Pons (tissue), 1 donor: ENCODE data around the gene VEZF1.
A peak's percentile ranks its signal among the peaks of the same experiment; 100 is the strongest.

Source experiments
- DNase-seq: peaks from one replicate; pipeline ENCODE4 v3.0.0-alpha.2; 2016; ENCODE audit warnings: low spot score

The VEZF1 gene

DNA sequence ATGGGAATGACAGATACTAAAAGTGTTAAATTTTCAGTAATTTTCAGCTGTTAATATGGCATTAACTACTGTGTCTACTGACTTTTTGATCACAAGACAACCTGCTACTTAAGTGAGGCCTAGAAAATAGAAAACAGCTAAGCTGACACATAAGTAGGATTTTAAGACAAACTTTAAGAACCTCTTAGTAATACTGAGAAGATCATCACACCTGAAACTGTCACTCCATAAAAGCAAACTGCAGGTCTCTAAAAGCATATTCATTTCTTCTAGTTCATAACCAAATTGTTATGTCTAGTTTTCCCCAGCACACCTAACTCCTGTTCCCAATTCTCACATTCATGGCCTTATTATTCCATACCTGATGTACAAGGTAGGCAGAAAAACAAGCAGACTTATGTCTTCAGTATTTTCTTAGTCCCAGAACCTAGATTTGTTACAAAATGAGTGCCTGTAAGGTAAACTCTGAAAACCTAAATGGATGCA, 11.0 kb upstream of the VEZF1 start:
- DNase-seq: no peak

DNA sequence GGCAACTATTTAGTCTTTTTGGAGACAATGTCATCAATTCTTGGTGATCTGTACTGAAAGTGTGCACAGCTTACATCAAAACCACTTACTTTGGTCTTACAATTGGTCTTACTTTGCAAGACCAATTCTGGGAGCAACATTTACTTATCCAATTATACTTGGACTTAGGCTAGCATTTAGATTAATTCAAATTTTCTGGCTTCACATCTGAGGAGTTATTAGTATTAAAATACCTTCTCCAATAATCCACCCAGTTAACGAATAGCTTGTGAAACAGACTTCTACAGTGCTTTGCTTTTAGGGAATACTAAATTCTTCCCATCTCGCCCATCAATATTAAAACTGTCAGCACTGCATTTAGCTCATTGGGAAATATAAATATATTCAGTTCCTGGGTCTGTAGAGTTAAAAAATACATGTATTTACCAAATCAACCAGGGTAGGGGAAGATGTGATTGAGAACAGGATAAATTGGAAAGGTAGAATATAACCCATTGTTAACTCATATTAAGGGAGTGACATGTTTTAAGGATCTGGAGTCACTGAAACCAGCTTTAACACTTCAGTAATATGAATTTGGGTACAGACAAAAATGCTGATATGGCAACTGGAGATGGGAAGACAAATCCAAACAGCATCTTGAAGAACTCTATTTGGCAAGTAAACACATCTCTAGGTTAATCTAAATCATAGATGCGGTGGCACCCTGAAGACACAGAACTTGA, 9.2 kb upstream of the VEZF1 start:
- DNase-seq: no peak

DNA sequence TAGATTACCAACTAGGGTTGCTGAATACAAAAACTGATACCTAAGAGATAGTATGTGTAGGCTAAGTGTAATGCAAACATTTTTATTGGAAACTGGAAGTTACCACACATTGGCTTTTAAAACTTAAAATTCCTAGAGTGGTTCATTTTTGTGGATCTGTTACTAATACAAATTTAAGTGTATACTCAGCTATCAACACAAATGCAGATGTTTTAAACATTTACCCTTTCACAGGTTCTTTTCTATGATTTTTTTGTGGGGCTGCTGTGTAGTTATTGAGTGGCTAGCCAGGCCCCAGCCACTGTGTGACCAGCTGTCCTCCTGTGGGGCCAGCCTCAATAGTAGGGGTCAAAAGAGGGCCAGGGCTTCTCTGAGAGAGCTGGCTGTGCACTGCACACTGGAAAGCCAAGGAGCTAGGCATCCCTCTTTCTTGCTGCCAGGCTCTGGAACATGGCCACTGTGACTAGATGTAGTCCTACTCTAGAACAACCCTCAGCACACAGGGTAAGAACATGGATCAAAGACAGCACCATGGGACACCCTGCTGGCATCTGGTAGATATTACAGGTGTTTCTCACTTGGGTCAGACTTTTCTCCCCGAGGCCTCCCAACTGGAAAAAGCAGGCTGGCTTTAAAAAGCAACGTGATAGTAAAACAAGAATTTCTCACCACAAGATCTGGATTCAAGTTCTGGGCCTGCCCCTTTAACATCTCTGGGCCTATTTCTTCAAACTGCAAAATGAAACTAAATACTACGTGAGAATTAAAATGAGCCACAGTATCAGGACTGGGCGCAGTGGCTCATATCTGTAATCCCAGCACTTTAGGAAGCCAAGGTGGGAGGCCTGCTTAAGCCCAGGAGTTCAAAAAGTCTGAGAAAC, 7.3 kb upstream of the VEZF1 start:
- peak; percentile 94 for DNase-seq

DNA sequence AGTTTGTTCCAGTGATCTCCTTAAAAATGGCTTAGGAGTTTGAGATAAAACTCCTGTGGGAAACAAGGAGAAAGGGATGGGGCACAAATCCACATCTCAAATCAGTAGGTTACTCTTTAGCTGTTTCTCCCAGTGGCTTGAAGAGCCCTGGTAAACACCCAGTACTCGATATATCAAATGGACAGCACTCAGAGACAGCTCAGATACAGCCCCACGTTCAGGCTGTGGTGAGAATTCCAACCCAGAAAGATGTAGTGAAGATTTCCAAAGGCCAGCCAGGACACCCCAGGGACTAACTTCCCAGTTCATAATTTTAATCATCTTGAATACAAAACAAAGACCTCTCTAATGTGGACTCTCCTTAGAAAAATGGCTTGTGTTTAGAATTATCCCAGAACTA, 6.4 kb upstream of the VEZF1 start:
- DNase-seq: no peak

DNA sequence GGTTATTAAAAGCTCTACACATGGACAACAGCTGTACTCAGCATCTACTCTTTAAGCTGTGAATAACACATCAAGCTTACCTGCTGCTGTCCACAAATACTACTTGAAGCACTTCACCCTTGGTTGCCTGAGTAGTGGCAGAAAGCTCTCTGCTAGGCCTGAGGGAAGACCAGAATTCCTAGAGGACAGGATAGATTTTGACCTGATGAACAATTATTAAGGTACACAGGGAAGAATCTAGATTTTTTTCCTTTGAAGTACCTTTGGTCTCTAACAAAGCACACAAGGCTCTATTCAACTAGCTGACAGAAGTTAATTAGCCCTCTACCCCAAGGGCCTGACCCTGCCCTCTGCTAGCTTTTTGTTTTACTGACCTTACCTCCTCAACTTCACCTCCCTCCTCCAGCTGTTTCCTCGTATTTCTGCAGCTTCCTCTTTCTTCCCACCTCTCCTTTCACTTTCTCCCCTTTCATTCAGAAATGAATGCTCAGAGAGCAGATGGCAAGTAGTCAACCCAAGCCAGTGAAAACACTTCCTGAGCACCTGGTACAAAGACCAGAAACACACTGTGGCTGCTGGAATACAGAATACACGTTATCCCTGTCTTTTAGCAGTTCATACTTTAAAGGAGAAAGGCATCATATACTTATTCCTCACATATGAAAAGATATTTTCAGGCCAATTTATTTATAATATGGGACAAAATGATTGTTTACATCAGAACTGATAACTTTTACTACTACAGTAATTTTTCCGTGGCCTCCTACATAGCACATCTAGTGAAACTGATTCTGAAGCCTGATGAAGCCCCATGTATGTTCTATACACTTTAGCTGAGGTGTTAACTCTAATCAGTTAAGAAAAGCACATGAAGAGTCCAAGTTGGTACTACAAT, 5.7 kb upstream of the VEZF1 start:
- no peak for DNase-seq

DNA sequence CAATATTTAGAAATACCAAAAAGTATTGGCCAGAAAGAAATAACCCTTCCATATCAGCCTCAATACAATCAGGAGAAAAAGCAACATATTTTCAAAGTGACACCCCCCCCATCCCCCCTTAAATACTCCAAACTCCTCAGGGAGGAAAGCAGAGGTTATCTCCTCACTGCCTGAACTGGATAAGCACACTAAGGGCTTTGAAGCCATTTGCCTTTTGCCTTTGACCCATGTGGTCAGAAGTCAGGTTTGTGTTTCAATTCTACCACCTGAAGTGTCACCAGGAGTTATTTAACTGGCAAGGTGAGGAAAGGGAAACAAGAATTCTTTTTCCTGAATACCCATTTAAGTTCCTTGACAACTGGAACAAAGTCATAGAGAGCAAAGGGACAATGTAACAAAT, 3.5 kb upstream of the VEZF1 start:
- no peak for DNase-seq

DNA sequence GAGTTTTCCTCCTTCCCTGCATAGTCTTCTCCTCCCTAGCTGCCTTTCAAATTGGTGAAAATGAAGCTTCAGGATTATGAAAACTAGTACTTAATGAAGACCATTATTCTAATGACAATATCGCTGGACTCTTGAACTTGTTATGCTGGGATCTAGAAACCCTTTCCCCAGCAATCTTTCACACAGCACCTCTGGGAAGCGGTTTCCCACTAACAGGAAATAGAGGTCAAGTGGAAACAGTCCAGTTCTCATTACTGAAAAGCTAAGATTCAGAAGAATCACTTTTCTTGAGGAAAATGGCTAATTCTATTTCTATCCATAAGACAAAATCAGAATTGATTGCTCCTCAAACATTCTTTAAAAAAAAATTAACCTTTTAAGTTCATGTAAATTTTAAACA, 2.0 kb upstream of the VEZF1 start:
- DNase-seq: no peak

DNA sequence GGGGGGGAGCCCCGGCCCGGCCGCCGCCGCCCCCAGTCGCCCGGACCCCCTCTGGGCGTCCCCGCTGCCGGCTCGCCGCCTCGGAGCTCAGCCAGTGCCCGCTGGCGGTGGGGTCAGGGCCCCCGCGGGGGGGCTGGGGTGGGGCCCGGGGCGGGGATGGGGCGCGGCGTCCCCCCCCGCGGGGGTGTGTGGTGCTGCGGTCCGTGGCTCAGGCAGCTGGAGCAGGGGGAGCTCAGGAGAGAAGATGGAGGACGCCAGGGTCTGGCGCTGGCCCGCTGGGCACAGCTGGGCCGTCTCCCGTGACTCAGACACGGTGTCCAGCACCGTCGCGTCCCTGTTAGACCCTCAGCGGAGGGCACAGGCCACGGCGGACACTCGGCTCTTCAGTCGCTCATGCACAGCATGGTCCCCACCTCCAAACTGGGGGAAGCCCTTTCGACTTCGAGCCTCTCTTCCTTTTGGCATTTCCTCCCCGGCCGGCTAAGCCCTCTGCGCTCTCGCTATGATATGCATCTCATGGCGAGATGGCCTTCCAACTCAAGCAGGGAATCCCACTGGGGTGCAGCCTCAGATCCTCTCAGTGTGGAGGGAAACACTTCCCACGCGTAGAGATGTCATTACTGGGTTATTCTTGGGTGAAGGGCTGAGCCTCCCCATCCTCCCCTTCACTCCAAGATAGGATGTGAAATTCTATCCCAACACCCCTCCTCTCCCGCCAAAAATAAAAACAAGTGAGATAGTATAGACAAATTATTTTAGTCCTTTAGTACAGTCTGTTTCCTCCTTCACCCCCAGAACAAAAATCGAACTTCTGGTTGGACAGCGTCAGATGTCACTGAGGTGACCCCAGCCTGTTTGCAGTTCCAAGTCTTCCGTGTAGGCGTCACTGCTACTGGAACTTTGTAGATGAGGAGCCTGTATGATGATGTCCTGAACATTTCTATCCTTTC, 522 bp upstream of the VEZF1 start:
- DNase-seq: peak; percentile 69

DNA sequence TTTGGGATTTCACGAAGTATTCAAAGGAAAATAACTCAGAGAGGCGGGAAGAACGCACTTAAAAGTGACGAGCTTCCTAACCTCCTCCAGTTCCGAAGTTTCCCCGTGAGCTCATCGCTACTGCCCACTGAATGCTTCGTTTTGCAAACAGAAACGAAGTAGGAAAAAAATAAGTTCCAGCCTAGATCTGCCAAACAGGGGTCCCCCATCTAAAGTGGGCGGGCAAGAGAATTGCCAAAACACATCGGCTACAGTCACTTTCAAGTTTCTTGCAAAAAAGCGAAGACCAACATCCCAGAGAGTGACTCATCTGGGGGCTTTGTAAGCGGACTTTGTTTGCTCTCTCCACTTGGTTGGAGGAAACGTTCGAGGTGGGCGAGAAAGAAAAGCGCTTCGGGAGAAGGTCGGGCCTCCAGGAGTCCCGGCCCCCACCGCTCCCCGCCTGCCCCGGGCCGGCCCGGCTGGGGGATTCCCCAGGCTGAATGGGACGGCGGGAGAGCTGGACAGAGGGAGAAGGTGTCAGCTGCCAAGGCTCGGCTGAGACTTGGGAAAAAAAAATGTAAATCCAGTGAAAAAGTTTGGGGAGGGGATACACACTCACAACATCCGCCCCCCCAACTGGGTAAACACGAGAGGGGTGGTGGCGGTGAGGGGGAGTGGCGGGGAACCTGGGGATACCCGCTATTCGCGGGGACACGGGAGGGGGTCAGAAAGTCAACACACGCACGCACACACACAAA, 1.0 kb downstream of the VEZF1 start:
- peak; percentile 70 for DNase-seq

DNA sequence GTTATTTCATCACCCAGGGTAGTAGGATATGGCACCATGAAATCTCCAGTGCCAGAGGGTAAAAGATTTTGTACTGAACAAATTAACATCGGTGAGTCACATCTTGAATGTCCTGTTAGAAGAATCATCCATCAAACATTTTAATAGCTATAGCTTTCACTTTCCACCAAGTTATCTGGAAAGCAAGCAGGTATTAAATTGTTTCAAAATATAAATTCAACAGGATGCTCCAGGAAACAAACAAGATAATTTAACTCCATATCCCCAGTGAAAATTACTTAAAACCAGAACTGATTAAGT, 2.4 kb downstream of the VEZF1 start:
- no peak for DNase-seq

DNA sequence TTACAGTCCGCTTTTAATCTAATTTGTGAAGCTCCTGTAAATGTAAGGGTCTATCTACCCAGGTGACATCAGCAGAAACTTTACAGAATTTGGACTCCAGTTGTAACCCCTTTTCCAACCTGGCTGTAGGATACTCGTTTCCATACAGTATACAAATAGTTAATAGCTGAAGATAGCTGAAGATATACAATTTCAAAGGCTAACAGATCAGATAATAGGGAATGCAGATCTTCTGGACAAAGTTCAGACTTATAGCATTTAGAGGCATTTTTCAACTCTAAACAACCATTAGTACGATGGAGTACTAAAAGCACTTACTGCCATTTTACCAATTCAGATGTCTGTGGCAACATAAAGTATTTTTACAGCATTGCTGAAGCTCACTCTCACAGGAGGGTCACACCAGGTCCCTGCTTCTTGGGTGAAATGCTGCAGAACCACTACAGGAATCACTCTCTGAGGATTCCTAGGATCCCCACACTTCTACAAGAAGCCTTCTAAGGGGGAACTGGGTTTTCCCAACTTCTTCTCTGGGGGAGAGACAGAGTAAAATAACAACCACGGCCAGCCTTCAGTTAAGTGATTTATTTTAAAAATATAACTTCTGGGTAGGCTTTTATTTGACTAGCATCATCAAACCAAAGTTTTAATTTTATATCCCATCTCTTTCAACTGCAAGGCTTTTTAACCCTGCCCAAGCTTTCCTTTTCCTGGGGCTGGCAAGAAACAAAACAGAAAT, 2.9 kb downstream of the VEZF1 start:
- DNase-seq: peak; percentile 35

DNA sequence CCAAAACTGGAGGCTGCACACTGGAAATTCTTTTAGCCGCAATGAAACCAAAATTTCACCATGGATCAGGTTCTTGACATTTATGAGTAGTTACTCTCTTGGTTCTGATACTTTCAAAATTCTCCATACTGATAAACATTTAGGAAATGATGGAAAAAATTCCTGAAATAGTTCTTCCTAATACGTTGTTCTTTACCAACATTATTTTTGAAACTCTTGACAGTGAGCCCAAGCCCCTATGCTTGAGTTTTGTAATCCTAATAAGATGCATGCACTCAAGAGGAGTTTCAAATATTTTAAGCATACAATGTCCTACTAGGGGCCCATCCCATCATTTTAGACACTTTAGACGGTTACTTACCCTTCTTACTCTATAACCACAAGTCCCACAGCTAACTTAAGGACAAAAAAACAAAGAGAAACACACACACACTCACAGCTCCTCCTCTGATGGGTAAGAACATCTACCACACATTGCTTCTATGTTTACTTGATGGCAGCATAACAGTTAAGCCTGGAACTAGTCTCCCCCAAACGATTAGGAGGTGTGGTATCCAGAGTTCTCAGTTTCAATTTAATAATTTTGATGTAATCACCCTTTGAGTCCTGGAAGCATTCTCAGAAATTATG, 3.7 kb downstream of the VEZF1 start:
- DNase-seq: peak; percentile 55

DNA sequence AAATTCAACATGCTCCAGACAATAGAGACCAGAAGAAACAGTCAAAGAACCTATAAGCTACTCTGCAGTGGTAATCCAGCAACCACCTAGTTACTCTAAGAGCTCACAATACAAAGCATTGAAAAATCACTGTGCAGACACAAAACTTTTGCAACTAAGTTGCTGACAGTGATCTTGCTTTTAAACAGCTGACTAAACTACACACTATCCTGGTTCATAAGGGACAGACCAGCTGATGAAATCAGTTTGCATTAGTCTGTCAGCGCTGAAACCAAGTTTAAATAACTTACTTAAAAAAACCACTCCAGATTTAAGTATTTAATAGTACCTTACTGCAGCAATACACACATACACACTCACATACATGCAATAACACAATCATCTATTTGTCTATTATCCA, 4.6 kb downstream of the VEZF1 start:
- DNase-seq: peak; percentile 36

DNA sequence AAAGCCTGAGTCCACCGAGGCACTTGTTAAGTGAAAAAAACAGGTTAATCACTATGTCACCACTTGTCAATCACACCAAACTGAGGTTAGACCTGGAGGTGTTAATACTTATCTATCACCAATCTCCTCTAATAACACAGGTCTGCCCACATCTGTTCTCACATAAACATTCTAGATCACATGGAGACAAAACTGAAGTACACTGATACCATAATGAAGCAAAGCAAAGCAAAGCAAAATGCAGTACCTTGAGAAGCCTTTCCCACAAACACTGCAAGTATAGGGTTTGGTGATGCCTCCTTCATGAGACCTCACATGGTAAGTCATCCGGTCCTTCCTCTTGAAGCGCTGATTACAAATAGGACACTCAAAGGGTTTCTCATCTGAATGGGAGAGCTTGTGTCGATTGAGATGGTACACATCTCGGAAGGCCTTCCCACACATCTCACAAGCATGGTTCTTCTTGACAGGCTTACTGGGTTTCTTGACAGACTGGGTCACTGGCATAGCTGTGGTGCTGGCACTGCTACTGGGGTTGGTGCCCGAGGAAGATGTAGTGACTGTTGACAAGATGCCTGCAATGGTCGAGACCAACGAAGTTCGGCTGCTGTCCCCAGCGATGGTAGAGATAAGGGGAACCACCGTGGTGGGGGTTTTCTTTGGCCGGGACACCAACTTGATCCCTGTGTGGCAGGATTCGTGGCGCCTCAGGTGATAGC, 5.4 kb downstream of the VEZF1 start:
- peak; percentile 41 for DNase-seq

DNA sequence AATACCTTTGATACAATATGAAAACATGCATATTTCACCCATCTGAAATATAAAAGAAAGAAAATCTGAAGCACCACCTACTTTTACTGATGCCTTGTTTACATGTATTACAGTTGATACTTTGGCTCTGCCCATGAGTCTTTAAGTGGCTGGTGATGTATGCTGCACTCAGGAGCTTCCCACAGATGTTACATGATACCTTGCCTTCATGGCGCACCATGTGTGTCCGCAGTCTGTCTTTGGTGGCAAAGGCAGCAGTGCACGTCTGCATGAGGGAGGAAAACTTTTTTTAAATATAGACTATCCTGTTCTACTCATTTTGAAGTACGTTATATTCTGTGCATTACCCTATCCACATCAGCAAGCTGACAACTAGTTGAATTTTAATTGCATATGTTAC, 7.5 kb downstream of the VEZF1 start:
- no peak for DNase-seq

DNA sequence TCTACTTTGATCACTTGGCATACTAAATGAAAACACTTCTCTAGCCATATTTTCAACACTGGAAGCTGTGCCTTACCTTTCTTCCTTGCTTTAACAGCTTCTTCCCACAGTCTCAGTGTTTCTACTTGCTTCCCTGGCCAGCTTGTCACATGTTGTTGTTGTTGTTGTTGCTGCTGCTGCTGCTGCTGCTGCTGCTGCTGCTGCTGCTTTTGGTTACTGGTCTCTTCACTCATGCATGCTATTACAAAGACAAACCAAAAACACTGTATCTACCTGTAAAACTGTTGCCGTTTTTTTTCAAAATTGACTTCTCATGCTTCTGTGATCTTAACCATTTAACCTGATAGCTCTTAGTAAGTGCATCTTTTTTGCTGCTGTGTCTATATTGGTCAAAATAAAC, 9.0 kb downstream of the VEZF1 start:
- no peak for DNase-seq

DNA sequence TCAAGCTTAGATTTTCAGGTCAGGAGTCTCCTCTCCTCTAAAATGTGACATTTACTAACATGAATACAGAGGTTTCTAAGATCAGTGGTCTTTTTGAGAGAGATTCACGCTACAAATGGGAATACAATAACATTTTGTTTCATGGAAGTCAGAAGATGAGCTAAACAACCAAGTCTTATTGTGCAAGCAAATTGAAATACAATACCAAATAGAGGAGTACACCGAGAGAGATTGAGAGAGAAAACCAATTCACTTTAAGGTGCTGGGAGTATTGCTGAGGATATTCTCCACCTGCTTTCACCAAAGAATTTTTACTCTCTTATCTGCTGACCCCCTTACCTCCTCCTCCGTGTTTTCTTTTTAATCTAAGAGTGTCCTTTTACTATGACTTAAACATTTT, 11.5 kb downstream of the VEZF1 start:
- DNase-seq: peak; percentile 96

DNA sequence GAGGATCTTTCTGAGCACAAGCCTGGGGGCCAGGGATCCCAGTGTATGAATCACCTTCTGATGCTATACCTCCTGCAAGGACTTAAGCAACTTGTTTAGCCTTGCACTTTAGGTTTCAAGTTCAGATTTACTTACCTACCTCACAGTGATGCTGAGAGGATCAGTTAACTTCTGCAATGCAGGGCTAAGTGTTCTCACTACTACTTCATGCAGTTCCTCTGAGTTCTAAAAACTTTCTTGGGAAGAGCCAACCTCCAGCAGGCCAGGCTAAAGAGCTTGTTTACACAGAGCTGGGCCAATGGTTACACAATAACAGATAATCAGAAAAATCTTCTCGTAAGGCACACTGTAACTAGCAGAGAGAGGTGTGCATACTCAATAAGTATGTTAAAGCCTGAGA, 13.0 kb downstream of the VEZF1 start:
- DNase-seq: no peak
